Measurements from ENCODE around the gene ETFA.

The ETFA gene

GRCh38 chr15:76221085-76221767, 90.0 kb downstream of the ETFA start:
- no peak for DNase-seq (ENCODE audit: low read depth in 4 of 4, low spot score in 1 of 4)

GRCh38 chr15:76217882-76218217, 93.4 kb downstream of the ETFA start:
- no peak for DNase-seq (ENCODE audit: low read depth in 4 of 4, low spot score in 1 of 4)

GRCh38 chr15:76217029-76217881, 94.0 kb downstream of the ETFA start:
- DNase-seq (ENCODE audit: low read depth in 4 of 4, low spot score in 1 of 4): no peak

- no peak for DNase-seq (ENCODE audit: low read depth in 4 of 4, low spot score in 1 of 4)
These were observed 95.6 kb downstream of the ETFA start for GRCh38 chr15:76215634-76216033.

GRCh38 chr15:76209942-76210341, 101.3 kb downstream of the ETFA start:
- no peak for DNase-seq (ENCODE audit: low read depth in 4 of 4, low spot score in 1 of 4)

GRCh38 chr15:76209523-76209922, 101.7 kb downstream of the ETFA start:
- DNase-seq (ENCODE audit: low read depth in 4 of 4, low spot score in 1 of 4): no peak

- no peak for DNase-seq (ENCODE audit: low read depth in 4 of 4, low spot score in 1 of 4)
These were observed 102.4 kb downstream of the ETFA start for GRCh38 chr15:76208786-76209424.

- no peak for DNase-seq (ENCODE audit: low read depth in 4 of 4, low spot score in 1 of 4)
These were observed 103.0 kb downstream of the ETFA start for GRCh38 chr15:76208084-76208785.

GRCh38 chr15:76206325-76206976, 104.8 kb downstream of the ETFA start:
- DNase-seq (ENCODE audit: low read depth in 4 of 4, low spot score in 1 of 4): no peak

GRCh38 chr15:76204916-76205460, 106.3 kb downstream of the ETFA start:
- no peak for DNase-seq (ENCODE audit: low read depth in 4 of 4, low spot score in 1 of 4)

- DNase-seq (ENCODE audit: low read depth in 4 of 4, low spot score in 1 of 4): no peak
These were observed 107.0 kb downstream of the ETFA start for GRCh38 chr15:76204109-76204845.

- no peak for DNase-seq (ENCODE audit: low read depth in 4 of 4, low spot score in 1 of 4)
These were observed 107.7 kb downstream of the ETFA start for GRCh38 chr15:76203346-76204108.

GRCh38 chr15:76201536-76202255, 109.6 kb downstream of the ETFA start:
- DNase-seq (ENCODE audit: low read depth in 4 of 4, low spot score in 1 of 4): no peak

- no peak for DNase-seq (ENCODE audit: low read depth in 4 of 4, low spot score in 1 of 4)
These were observed 110.6 kb downstream of the ETFA start for GRCh38 chr15:76200641-76201105.

- DNase-seq (ENCODE audit: low read depth in 4 of 4, low spot score in 1 of 4): no peak
These were observed 111.2 kb downstream of the ETFA start for GRCh38 chr15:76200083-76200465.

- no peak for DNase-seq (ENCODE audit: low read depth in 4 of 4, low spot score in 1 of 4)
These were observed 111.9 kb downstream of the ETFA start for GRCh38 chr15:76199106-76200082.

- DNase-seq (ENCODE audit: low read depth in 4 of 4, low spot score in 1 of 4): no peak
These were observed 112.7 kb downstream of the ETFA start for GRCh38 chr15:76198456-76199105.

Data from stimulated activated CD4-positive, alpha-beta T cell treated with anti-CD3 and anti-CD28 coated beads, Interleukin-1b, Interleukin-23, amount 100 ng/mL, for 24 hours (primary cell).